Activated CD8-positive, alpha-beta T cell treated with anti-CD3 and anti-CD28 coated beads for 36 hours (primary cell): Measurements from ENCODE around the gene PPFIBP1. TPM values are rescaled to one million over a fixed set of nuclear protein-coding genes. Genes with fewer than 3 reads are reported as not detected.

ENCODE experiments used
- ATAC-seq: fragments of 200-7000 bp; cut with Tn5 transposase; one replicate; pipeline ENCODE4 v1.10.0; 2021; ENCODE audit warnings: mild to moderate bottlenecking, moderate library complexity
- CTCF ChIA-PET: fragments of 350-600 bp; sonication (Branson Sonifier 250); formaldehyde crosslinking; loops from one replicate; lab custom pipeline; 2021; ENCODE audit warnings: antibody characterized with exemption; lab: Charles Lee
- POLR2A ChIA-PET: fragments of 350-600 bp; sonication (Branson Sonifier 250); formaldehyde crosslinking; loops from one replicate; lab custom pipeline; 2021; ENCODE audit warnings: antibody characterized with exemption; lab: Charles Lee
- DNase-seq: peaks from one replicate; pipeline ENCODE4 v3.0.0-alpha.2; 2020
- H3K27ac Mint-ChIP-seq: one replicate; pipeline ENCODE4 v1.8.0; 2021; ENCODE audit warnings: mild to moderate bottlenecking, mixed read lengths
- H3K27me3 Mint-ChIP-seq: one replicate; pipeline ENCODE4 v1.8.0; 2021; ENCODE audit warnings: mixed read lengths
- H3K36me3 Mint-ChIP-seq: one replicate; pipeline ENCODE4 v1.8.0; 2021; ENCODE audit warnings: low read depth, mixed read lengths
- H3K4me1 Mint-ChIP-seq: one replicate; pipeline ENCODE4 v1.8.0; 2021; ENCODE audit warnings: low read depth, mixed read lengths
- H3K4me3 Mint-ChIP-seq: one replicate; pipeline ENCODE4 v1.8.0; 2021; ENCODE audit warnings: mild to moderate bottlenecking, moderate library complexity, mixed read lengths
- H3K9me3 Mint-ChIP-seq: one replicate; pipeline ENCODE4 v1.8.0; 2021; ENCODE audit warnings: mixed read lengths
- CTCF ChIP-seq: fragments of 200-600 bp; IDR thresholded peaks from one replicate; pipeline ENCODE4 v1.8.0; 2022; ENCODE audit warnings: antibody characterized with exemption, mild to moderate bottlenecking
- intact Hi-C: fragments of 100-400 bp; cut with micrococcal nuclease; formaldehyde crosslinking; loops from one replicate; pipeline ENCODE4 v1.10.0; 2022
- total RNA-seq, 2 experiments: library from RNA; stranded (reverse); gene quantifications; one replicate each; pipeline ENCODE4 v1.2.3, GENCODE V29; 2021

Gene PPFIBP1
- total RNA-seq, 2 experiments from 2014 or later = 6.6 to 8.8 TPM

GRCh38 chr12:27486961-27487360 lies 37.0 kb upstream of the PPFIBP1 start:
- Mint-ChIP-seq H3K9me3 (no peaks in the 10 kb centered on the region), H3K27me3 (peaks cover 5% of the 10 kb centered on the region), H3K27ac (no peak overlapping the region), H3K36me3 (no peaks in the 10 kb centered on the region), H3K4me3 (no peak overlapping the region), H3K4me1 (no peaks in the 10 kb centered on the region)
- ChIA-PET POLR2A (no interaction called here), CTCF (no interaction called here)
- intact Hi-C loops = no loop called here
- TF ChIP-seq CTCF = no peak
- no peak for ATAC-seq
- DNase-seq = no peak

- DNase-seq (peak; percentile 11), ATAC-seq (peak; percentile 24)
- TF ChIP-seq CTCF = no peak
- Mint-ChIP-seq H3K4me1 (no peaks in the 10 kb centered on the region), H3K9me3 (no peaks in the 10 kb centered on the region), H3K27me3 (peaks cover 12% of the 10 kb centered on the region), H3K36me3 (no peaks in the 10 kb centered on the region), H3K4me3 (no peak overlapping the region), H3K27ac (no peak overlapping the region)
- ChIA-PET CTCF (no interaction called here), POLR2A (no interaction called here)
- intact Hi-C loops = no loop called here
These were observed 35.5 kb upstream of the PPFIBP1 start for GRCh38 chr12:27488479-27488878.

- ChIA-PET POLR2A (no interaction called here), CTCF (no interaction called here)
- Mint-ChIP-seq H3K27me3 (peaks cover 17% of the 10 kb centered on the region), H3K4me3 (no peak overlapping the region), H3K9me3 (no peaks in the 10 kb centered on the region), H3K36me3 (no peaks in the 10 kb centered on the region), H3K27ac (no peak overlapping the region), H3K4me1 (no peaks in the 10 kb centered on the region)
- TF ChIP-seq CTCF = no peak
- DNase-seq (no peak), ATAC-seq (no peak)
- intact Hi-C loops = no loop called here
These were observed 32.8 kb upstream of the PPFIBP1 start for GRCh38 chr12:27491226-27491625.

- no peak for DNase-seq
- POLR2A ChIA-PET = no interaction called here
- H3K9me3 Mint-ChIP-seq = no peaks in the 10 kb centered on the region
- TF ChIP-seq CTCF = no peak
- H3K27ac Mint-ChIP-seq = no peak overlapping the region
- CTCF ChIA-PET = no interaction called here
- peaks cover 19% of the 10 kb centered on the region for H3K27me3 Mint-ChIP-seq
- no peak overlapping the region for H3K4me3 Mint-ChIP-seq
- H3K36me3 Mint-ChIP-seq = no peaks in the 10 kb centered on the region
- ATAC-seq = no peak
- H3K4me1 Mint-ChIP-seq = peaks cover 8% of the 10 kb centered on the region
- intact Hi-C loops = no loop called here
These were observed 30.6 kb upstream of the PPFIBP1 start for GRCh38 chr12:27493260-27493940.

GRCh38 chr12:27497446-27497845 lies 26.6 kb upstream of the PPFIBP1 start:
- Mint-ChIP-seq H3K4me3 (no peak overlapping the region), H3K9me3 (no peaks in the 10 kb centered on the region), H3K27me3 (peaks cover 29% of the 10 kb centered on the region), H3K27ac (no peak overlapping the region), H3K36me3 (no peaks in the 10 kb centered on the region), H3K4me1 (peaks cover 22% of the 10 kb centered on the region)
- TF ChIP-seq CTCF = no peak
- intact Hi-C loops = no loop called here
- no peak for DNase-seq
- no peak for ATAC-seq
- ChIA-PET POLR2A (no interaction called here), CTCF (no interaction called here)
